NB4 (cell line): ENCODE data around the gene TRAPPC10.

ENCODE experiments used
- DNase-seq: peaks from one replicate; pipeline ENCODE4 v3.0.0; 2010; ENCODE audit warnings: low read depth
- H3K4me3 ChIP-seq: one replicate; pipeline ENCODE4 v1.5.1; 2011; ENCODE audit warnings: mild to moderate bottlenecking, low read depth, low read length, moderate library complexity
- CTCF ChIP-seq: IDR thresholded peaks from one replicate; pipeline ENCODE4 v1.5.1; 2012; ENCODE audit warnings: low read depth, low read length
- MAX ChIP-seq: IDR thresholded peaks from 2 replicates; pipeline ENCODE4 v1.6.1; 2011; ENCODE audit warnings: low read depth, low read length
- MYC ChIP-seq: IDR thresholded peaks from 2 replicates; pipeline ENCODE4 v1.6.1; 2011; ENCODE audit warnings: low read depth, low read length
- POLR2A ChIP-seq: IDR thresholded peaks from 2 replicates; pipeline ENCODE4 v1.6.1; 2011; ENCODE audit warnings: mild to moderate bottlenecking; ENCODE audit not compliant: insufficient read length; ENCODE audit errors: extremely low read depth

Gene TRAPPC10

GRCh38 chr21:43984905-43985689, 27.0 kb upstream of the TRAPPC10 start:
- DNase-seq: no peak
- no peak overlapping the region for H3K4me3 ChIP-seq
- no peak for TF ChIP-seq MYC
- TF ChIP-seq POLR2A: no peak
- TF ChIP-seq CTCF: no peak
- TF ChIP-seq MAX: no peak

GRCh38 chr21:43985690-43986251, 26.3 kb upstream of the TRAPPC10 start:
- TF ChIP-seq MAX (no peak), MYC (no peak), POLR2A (no peak), CTCF (no peak)
- DNase-seq: no peak
- H3K4me3 ChIP-seq: no peak overlapping the region

GRCh38 chr21:43986544-43987451, 25.3 kb upstream of the TRAPPC10 start:
- TF ChIP-seq POLR2A (no peak), CTCF (no peak), MAX (no peak), MYC (no peak)
- DNase-seq: no peak
- H3K4me3 ChIP-seq: no peak overlapping the region

- no peak for TF ChIP-seq MYC
- DNase-seq: no peak
- no peak overlapping the region for H3K4me3 ChIP-seq
Measured at GRCh38 chr21:43987509-43987908, 24.6 kb upstream of the TRAPPC10 start.

GRCh38 chr21:43988016-43988415, 24.1 kb upstream of the TRAPPC10 start:
- no peak overlapping the region for H3K4me3 ChIP-seq

More at GRCh38 chr21:43988016-43988415, 24.1 kb upstream of the TRAPPC10 start:
- no peak for DNase-seq
- no peak for TF ChIP-seq POLR2A
- no peak for TF ChIP-seq MAX
- TF ChIP-seq CTCF: no peak
- TF ChIP-seq MYC: no peak
